Right lobe of liver (tissue), 6 donors: ENCODE measurements around the gene SPATA13. TPM values are rescaled to one million over a fixed set of nuclear protein-coding genes. Genes with fewer than 3 reads are reported as not detected.
A peak's percentile ranks its signal among the peaks of the same experiment; 100 is the strongest.

Experiments
- ATAC-seq, 4 donors: fragments of 200-7000 bp; cut with Tn5 transposase; one replicate each; pipeline ENCODE4 v1.9.1; 2020; ENCODE audit warnings: mild to moderate bottlenecking in 4 of 4, moderate library complexity in 4 of 4
- DNase-seq, 3 donors: peaks; one replicate each; pipeline ENCODE4 v3.0.0-alpha.2; 2020
- H3K27ac ChIP-seq, 3 donors: fragments of 200-600 bp; one replicate each; pipeline ENCODE4 v1.8.0; 2022
- H3K27me3 ChIP-seq, 2 donors: fragments of 200-600 bp; one replicate each; pipeline ENCODE4 v1.8.0; 2022
- H3K36me3 ChIP-seq, 4 donors: fragments of 200-600 bp; sonication (generic) in 1 of 4; one replicate each; pipeline versions ENCODE4 v1.5.1 to v1.8.0; 2017 to 2022; ENCODE audit warnings: control low read depth in 1 of 4
- H3K4me1 ChIP-seq, 4 donors: fragments of 200-600 bp; sonication (generic) in 1 of 4; one replicate each; pipeline versions ENCODE4 v1.5.1 to v1.8.0; 2017 to 2022; ENCODE audit warnings: control low read depth in 1 of 4
- H3K4me3 ChIP-seq, 3 donors: fragments of 200-600 bp; one replicate each; pipeline ENCODE4 v1.8.0; 2022
- H3K9me3 ChIP-seq, 4 donors: fragments of 200-600 bp; sonication (generic) in 1 of 4; one replicate each; pipeline versions ENCODE4 v1.5.1 to v1.8.0; 2017 to 2022; ENCODE audit warnings: control low read depth in 1 of 4
- POLR2A ChIP-seq: fragments of 450-650 bp; IDR thresholded peaks from one replicate; pipeline ENCODE4 v1.6.1; 2017; ENCODE audit warnings: antibody characterized with exemption, mild to moderate bottlenecking
- WGBS: methylation state at CpG from one replicate; pipeline ENCODE4 v1.1.6; 2018; ENCODE audit warnings: low coverage, low lambda C conversion rate; ENCODE audit not compliant: insufficient coverage; ENCODE audit errors: missing lambda C conversion rate; 5-methylcytosine and 5-hydroxymethylcytosine counted together
- intact Hi-C, 2 donors: fragments of 100-400 bp; cut with DNase I; formaldehyde crosslinking; loops; one replicate each; pipeline versions ENCODE4 v1.11.2 to v1.14.1; 2022
- total RNA-seq, 6 experiments: library from RNA; depleted of rRNA in 2 of 6; stranded (reverse); fragments of >200 nt in 2 of 6; fragmentation: NEBNext Ultra II Directional in 3 of 6; extraction: Animal tissue kit (Norgen Biotek cat#: 25700) in 3 of 6; gene quantifications; one replicate each; pipeline versions ENCODE4 v1.1.0 to v1.2.4, GENCODE V29; 2016 to 2023
- TF ChIP-seq, protein P1 (sequence below), 4 donors: fragments of 200-600 bp in 3 of 4; fragments of 450-650 bp in 1 of 4; IDR thresholded peaks; one replicate each; pipeline versions ENCODE4 v1.5.1 to v1.8.0; 2016 to 2022; ENCODE audit warnings: antibody characterized with exemption in 4 of 4, mild to moderate bottlenecking in 2 of 4
- donor health status: DM: no; HTN: yes; CAD: no.
- donor health status: DM: no; HTN: no; CAD: no.
- donor health status: DM: no; HTN: no; CAD: no.
- donor health status: DM: no; HTN: yes; CAD: no.
- donor health status: DM: no; HTN: yes; CAD: no.

The SPATA13 gene
- total RNA-seq, 6 experiments from 2014 or later = 21.5 to 39.9 (median 30.5) TPM

DNA sequence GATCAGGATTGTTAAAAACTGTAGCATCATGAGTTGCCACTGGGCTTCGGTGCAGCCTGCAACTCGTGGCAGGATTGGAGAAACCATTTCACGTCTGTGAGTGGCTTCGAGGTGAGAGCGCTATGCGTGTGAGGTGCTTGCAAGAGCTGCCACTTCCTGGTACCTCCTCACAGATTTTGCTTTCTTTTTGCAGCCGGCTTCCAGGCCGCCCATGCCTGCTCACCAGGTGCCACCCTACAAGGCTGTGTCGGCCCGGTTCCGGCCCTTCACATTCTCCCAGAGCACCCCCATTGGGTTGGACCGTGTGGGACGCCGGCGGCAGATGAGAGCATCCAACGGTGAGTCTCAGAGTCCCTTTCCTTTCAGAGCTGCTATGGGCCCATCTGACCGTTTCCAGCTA is 91.0 kb downstream of the SPATA13 start:
- ATAC-seq (peak; percentile 6 to 50 (median 34)), DNase-seq (no peak)
- no peak for TF ChIP-seq POLR2A
- TF ChIP-seq, protein P1, sequence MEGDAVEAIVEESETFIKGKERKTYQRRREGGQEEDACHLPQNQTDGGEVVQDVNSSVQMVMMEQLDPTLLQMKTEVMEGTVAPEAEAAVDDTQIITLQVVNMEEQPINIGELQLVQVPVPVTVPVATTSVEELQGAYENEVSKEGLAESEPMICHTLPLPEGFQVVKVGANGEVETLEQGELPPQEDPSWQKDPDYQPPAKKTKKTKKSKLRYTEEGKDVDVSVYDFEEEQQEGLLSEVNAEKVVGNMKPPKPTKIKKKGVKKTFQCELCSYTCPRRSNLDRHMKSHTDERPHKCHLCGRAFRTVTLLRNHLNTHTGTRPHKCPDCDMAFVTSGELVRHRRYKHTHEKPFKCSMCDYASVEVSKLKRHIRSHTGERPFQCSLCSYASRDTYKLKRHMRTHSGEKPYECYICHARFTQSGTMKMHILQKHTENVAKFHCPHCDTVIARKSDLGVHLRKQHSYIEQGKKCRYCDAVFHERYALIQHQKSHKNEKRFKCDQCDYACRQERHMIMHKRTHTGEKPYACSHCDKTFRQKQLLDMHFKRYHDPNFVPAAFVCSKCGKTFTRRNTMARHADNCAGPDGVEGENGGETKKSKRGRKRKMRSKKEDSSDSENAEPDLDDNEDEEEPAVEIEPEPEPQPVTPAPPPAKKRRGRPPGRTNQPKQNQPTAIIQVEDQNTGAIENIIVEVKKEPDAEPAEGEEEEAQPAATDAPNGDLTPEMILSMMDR (IDR thresholded peaks at IDR 0.05) = no peak

DNA sequence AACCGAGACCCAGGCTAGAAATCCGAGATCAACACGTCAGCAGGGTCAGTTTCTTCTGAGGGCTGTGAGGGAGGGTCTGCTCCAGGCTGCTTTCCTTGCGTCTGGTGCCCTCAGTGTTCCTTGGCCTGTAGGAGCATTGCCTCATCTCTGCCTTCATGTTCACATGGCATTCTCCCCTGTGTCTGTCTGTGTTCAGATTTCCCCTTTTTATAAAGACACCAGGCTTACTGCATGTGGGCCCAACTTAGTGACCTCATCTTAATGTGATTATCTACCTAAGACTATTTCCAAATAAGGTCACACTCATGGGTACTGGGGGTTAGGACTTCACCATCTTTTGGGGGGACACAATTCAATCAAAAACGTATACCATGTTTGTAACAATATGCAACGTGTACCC is 91.6 kb downstream of the SPATA13 start:
- H3K27ac ChIP-seq = no peak overlapping the region
- H3K4me1 ChIP-seq = no peaks in the 10 kb centered on the region
- ATAC-seq (no peak), DNase-seq (no peak)
- H3K4me3 ChIP-seq = no peak overlapping the region
- peaks cover 0 to 51% (median 14%) of the 10 kb centered on the region in 4 donors for H3K36me3 ChIP-seq
- intact Hi-C loops = no loop called here
- H3K27me3 ChIP-seq = no peaks in the 10 kb centered on the region
- no peaks in the 10 kb centered on the region for H3K9me3 ChIP-seq
- WGBS = 86% methylated on average over 2 of the region's 6 CpGs
- TF ChIP-seq POLR2A = no peak
- TF ChIP-seq, protein P1 (IDR thresholded peaks at IDR 0.05) = no peak

More for the DNA sequence above, 91.0 kb downstream of the SPATA13 start:
- H3K36me3 ChIP-seq = peaks cover 0 to 46% (median 14%) of the 10 kb centered on the region in 4 donors
- no peaks in the 10 kb centered on the region for H3K27me3 ChIP-seq
- no peaks in the 10 kb centered on the region for H3K4me1 ChIP-seq
- no peak overlapping the region for H3K27ac ChIP-seq
- intact Hi-C loops = no loop called here
- no peaks in the 10 kb centered on the region for H3K9me3 ChIP-seq
- 73% methylated on average over 15 of the region's 17 CpGs for WGBS
- H3K4me3 ChIP-seq = no peak overlapping the region

DNA sequence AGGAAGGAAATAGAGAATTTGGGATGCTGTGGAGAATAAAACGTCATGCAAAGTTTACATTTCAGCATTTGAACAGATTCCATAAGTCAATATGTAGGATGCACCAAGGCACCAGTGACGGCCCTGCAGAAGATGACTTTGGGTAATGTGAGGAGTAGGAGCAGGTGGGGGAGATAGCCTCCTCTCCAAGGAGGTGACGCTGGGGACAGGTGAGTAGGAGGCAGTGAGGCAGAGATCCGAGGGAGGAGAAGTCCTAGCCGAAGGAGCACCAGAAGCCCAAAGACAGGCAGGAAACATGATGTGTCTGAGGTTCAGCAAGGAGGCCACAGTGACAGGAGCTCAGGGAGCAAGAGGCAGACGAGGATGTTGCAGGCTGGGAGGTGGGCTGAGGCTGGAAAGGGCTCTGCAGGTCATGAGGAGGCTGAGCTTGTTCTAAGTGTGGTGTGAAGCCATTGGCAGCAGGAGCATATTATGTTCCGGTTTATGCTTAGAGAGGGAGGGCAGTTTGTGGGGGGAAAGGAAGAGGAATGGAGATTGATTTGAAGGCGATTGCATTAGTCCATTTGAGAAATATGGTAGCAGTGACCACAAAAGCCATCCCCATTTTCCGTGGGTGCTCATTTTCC is 93.1 kb downstream of the SPATA13 start:
- H3K4me3 ChIP-seq = no peak overlapping the region
- no peaks in the 10 kb centered on the region for H3K9me3 ChIP-seq
- ATAC-seq = peak in 3 of 4 donors; percentile 5 to 21 (median 8)

DNA sequence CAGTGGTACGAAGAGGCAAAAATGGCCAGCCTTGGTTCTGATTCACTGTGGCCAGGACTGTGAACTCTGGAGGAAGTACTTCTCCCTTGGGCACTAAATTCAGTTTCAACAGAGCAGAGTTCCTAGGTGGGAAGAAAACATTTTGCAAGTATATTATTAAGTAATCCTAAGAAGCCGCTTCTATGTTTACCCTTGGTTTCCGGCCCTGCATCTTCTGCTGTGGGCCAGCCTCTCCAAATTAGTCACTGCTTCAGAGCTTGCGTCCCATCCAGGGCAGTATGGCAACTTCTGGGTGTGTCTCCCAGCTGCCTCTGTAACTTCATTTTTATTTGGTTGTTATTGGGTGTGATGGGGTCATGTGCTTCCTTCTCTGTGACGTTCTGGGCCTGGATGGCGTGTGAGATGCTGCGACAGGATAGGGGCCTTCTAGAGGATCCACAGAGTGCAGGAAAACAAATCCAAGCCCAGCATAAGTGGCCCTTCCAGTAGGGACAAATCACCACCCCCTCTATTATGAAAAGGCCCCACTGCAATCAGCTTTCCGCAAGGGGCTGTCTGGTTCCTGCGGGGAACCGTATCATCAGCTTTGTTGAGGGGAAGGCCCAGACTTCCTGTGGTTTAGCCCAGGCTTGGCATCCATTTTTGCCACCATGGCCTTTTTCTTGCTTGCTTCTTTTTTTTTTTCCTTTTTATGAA is 93.8 kb downstream of the SPATA13 start:
- Histone ChIP-seq H3K36me3 (peaks cover 0 to 58% (median 14%) of the 10 kb centered on the region in 4 donors), H3K27ac (no peak overlapping the region), H3K4me3 (no peak overlapping the region), H3K27me3 (no peaks in the 10 kb centered on the region), H3K4me1 (no peaks in the 10 kb centered on the region), H3K9me3 (no peaks in the 10 kb centered on the region)
- ATAC-seq (peak; percentile 40 to 52 (median 46)), DNase-seq (no peak)
- 81% methylated on average over 3 of the region's 10 CpGs for WGBS
- intact Hi-C loops = no loop called here
- no peak for TF ChIP-seq POLR2A
- TF ChIP-seq, protein P1 (IDR thresholded peaks at IDR 0.05) = no peak

More for the DNA sequence above, 93.1 kb downstream of the SPATA13 start:
- 78% methylated on average over 9 of the region's 9 CpGs for WGBS
- intact Hi-C loops = no loop called here
- Histone ChIP-seq H3K27ac (no peak overlapping the region), H3K27me3 (no peaks in the 10 kb centered on the region), H3K36me3 (peaks cover 0 to 58% (median 14%) of the 10 kb centered on the region in 4 donors), H3K4me1 (no peaks in the 10 kb centered on the region)
- TF ChIP-seq POLR2A = no peak
- TF ChIP-seq, protein P1 (IDR thresholded peaks at IDR 0.05) = no peak
- no peak for DNase-seq
